CD4-positive, alpha-beta T cell treated with Interleukin-10 for 1 hour (primary cell): ENCODE data around the gene QPCTL.

Source experiments
- DNase-seq: peaks from one replicate; pipeline ENCODE4 v3.0.0-alpha.2; 2020

QPCTL gene

DNA sequence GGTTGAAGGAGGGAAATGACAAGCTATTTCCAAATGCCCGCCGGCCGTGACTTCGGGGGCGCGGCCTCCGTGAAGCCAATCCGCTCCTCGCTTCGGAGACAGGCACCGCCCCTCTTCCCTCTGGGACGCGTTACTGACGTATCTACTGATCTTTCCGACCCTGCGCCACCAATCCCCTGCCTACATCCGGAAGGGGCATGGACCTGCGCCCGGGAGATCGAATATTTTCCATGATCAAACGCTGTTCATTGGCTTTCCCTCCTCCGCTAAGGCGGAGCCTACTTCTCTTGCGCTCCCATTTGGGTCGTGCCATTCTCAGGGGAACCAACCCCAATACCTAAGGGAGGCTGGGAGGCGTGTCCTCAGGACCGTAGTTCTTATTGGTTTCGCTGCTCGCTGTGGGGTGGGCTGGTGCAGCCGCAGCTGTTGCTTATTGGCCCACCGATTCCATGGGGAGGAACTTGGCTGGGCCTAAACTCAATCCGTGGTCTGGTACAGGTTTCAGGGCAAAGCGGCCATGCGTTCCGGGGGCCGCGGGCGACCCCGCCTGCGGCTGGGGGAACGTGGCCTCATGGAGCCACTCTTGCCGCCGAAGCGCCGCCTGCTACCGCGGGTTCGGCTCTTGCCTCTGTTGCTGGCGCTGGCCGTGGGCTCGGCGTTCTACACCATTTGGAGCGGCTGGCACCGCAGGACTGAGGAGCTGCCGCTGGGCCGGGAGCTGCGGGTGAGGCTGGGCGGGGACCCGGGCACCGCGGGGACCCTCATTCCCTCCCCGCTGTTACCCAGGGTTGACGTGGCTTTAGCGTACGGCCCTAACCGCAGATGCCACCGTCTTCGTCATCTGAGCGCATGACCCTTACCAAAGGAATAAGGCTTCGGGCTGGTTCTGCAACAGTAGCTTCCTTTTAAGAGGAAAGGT lies at the start of gene QPCTL:
Gene QPCTL, plus strand, starts transcription at position 480 of the 919 bp plus-strand sequence. Its CDS starts 38 bp downstream, at position 518.
- peak; percentile 98 for DNase-seq

DNA sequence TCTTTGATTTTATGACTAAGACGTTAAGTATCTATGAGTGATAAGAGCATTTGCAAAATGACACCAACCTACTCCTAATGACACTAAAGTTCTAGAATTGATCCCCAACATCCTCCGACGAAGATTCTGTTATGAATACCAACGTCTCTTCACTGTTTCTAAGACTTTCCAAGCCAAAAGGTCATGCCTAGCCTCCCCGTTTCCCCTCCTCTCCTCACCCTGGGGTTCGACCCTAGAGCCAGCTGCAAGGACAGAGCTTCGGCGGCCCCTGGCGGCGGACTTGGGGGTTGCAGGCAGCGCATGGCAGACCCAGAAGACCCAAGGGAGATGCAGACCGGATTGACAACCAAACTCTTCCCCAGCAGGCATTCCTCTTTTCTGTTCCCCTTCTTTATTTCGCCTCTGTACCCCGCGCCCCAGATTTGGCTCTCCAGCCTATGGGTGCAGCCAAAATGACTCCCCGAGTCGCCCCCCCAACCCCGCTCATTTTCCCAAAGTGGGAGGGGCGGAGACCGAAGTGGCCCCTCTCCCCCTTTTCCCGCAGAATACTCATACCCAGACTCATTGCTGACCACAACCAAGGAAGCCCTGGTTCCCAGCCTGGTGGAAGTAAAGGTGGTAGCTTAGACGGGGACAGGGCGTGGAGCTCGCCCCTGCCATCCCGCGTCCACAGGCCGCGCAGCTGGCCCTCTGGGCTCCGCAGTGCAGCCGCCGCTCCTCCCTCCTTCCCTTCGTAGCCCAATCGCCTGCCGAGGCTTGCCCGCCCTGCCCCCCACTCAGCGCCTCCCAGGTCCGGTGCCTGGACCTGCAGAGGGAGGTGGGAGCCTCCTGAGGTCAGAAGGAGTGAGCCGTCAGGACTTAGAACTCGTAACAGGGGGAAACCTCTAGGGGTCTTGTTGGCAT lies 49.2 kb upstream of the QPCTL start:
- peak; percentile 92 for DNase-seq

DNA sequence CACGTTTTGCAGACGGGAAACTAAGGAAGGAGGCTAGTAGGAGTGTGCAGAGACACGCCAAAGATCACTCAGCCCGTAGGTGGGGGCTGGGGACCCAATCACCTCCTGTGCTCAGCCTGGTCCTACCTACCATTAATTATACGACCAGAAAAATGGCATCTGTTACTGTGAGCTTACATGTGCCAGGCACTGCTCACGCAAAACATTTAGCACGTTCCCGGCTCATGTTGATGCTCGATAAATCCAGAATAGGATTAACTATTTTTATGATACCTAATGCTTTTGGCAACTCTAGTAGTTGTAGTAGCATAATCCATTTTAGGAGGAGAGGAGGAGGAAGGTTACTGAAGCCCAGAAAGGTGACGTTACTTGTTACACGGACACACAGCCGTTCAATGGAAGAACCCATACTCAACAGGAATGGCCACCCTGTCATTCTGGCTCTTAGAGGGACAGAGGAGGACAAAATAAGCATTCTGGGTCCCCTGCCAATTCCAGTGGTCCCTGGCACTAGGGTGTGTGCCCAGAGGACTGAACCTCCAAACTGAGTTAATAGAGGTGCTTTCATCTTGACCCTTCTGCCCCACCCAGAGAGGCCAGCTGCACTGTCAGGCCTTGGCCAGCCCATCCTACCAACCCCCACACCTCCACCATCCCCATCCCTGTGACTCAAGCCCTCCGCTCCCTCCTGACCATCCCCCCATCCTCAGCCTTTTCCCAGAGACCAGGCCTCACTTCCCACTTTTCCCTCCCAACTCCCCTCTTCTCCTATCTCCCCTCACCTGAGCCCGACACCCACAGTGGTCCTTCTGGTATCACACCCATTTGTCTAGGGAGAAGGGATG lies 48.3 kb upstream of the QPCTL start:
- no peak for DNase-seq

DNA sequence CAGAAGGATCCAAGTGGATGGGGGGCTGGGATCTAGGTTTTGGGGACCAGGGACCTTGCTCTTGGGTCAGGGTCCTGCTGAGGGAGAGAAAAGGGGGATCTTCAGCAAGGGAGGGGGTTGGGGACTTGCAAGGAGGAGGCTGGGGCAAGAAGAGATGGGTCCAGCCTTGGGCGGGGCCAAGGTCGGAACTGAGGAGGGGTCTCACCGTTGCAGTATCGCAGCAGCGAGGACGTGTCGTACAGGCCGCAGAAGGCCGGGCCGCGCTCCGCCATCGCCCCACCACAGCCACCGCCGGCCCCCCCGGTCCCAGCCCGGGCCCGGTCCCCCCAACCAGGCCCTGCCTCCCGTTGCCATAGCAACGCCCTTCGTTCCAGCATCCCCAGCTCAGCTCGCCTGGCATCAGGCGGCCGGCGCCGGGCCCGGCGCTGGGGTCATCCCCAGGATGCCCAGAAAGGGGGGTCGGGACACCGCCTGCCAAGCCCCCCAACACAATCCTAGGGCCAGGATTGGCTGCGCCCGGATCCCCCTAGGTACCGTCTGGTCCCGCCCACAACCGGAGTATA lies 47.3 kb upstream of the QPCTL start:
- no peak for DNase-seq

DNA sequence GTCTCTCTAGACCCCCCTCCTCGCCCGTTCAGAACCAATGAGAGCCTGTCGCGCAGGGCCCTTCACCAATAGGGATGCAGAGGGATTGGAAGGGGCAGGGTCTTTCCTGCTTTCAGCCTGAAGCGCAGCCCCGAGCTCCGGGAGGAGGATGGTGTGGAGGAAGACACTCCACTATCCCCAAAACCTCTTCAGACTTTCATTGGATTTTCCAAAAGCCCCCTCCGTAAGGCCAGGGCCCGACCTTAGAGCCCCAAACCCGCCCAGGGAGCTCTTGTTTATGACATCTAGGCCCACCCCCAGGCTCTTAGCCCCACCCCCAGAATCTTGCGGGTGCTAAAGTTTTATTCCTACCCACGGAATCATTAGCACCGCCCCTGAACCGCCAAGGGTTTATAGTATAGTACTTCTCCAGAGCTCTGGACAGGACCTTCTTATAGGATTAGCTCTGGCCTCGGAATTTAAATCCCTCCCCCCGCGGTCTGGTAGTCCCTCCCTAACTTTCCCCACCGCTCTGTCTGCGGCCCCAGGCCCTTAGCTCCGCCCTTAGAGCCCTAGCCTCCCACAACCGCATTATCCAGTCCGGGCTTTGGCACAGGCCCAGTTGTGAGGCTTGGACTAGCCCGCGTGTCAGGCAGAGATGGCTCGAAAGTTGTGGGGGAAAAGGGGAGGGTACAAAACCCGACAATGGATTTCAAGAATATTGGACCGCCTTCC lies 46.7 kb upstream of the QPCTL start:
- DNase-seq: peak; percentile 91

DNA sequence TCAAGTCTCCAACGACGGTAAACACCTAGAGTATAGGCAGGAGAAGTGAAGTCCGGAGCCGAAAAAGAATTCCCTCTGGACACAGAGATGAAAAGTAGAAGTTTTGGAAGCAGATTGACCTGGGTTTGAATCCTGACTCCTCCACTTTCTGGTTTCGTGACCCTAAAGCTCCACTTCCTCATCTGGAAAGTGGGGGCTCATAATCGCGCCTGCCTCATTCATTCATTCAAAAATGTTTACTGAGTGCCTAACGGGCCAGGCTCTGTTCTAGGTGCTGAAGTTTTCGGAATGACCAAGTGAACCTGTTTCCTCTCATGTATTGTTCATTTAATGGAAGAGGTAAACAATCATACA lies 46.1 kb upstream of the QPCTL start:
- DNase-seq: no peak

DNA sequence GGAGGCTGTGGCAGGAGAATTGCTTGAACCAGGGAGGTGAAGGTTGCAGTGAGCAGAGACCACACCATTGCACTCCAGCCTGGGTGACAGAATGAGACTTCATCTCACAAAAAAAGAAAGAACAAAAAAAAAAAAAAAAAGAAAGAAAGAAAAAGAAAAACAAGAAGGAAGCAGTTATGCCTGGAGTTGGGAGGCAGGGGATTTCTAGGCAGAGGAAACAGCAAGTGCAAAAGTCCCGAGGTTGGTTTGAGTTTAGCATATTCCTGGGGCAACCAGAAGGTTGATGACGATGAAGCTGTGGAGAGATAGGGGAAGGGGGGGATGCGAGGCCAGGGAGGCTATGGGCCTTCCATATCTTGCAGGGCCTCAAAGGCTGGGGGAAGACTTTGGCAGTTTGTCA lies 41.7 kb upstream of the QPCTL start:
- no peak for DNase-seq

DNA sequence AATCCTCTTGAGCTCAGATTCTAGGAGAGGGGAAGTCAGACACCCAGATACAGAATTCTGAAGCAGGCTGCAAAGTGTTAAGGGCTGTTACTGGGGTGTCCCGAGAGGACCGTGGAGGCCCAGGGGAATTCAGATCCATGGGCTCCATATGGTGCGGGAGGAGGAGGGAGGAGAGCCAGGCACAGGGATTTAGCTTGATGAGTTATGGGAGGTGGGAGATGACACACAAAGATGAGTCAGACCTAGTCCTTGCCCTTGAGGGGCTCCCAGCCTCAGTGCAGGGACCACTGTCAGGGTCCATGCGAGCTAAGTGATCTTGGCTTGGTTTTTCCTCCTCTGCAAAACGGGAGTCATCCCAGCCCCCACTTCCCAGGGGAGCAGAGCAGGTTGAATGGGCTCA lies 38.8 kb upstream of the QPCTL start:
- no peak for DNase-seq

DNA sequence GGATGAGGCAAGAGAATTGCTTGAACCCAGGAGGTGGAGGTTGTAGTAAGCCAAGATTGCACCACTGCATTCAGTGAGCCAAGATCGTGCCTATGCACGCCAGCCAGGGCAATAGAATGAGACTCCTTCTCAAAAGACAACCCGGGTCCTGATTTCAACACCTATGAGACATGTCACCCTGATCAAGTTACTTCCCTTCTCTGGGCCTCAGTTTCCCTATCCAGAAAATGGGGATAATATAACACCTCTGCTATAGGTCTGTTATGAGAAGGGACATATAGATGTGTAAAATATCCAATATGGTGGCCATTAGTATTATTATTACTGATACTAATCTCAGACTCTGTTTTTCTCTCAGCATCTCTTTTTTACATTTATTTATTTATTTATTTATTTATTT lies 37.4 kb upstream of the QPCTL start:
- DNase-seq: no peak

DNA sequence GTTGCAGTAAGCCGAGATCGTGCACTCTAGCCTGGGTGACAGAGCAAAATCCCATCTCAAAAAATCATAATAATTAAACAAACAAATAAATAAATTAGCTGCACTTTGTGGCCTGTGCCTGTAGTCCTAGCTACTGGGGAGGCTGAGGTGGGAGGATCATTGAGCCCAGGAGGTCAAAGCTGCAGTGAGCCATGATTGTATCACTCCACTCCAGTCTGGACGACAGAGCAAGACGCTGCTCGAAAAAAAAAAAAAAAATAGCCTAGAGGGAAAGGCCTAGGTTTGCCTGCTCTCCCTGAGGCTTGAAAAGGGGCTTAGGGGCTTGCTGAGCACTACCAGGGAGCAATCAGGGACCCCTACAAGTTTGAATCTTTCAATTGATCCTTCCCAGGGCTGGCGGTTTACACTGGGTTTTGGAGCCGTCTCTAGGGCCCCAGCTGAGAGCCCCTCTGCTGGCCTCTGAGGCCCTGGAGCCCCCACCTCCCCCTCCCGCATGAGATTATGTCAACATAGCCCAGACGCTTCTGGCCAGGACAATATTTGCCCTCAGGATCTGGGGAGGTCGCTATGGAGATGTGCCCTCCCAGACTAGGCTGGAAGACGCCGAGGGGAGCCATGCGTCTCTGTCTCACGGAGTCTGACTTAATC lies 34.8 kb upstream of the QPCTL start:
- no peak for DNase-seq

DNA sequence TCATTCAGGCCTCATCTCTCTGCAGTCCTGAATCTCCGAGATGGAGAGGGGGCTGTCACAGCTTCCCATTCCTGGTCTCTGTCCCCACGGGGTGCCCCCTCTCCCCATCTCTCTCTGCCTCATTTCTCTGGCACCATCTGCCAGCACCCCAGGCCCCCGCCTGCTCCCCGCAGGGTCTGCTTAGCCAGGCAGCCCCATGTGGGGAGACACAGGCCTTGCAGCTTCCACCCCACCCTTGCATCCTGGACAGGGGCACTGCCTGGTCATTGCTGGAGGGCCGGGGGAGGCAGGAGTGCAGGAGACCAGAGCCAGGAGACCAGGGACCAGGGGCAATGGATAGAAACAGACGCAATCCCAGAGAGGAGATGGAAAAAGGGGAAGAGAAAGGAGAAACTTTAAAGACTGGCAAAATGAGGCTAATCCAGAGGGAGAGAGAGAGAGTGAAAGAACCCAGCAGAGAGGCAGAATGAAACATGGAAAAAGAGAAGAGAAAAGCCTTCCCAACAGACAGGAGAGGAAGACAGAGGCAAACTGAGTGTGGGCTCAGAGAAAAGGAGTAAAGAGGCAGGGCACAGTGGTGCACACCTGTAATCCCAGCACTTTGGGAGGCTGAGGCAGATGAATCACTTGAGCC lies 33.3 kb upstream of the QPCTL start:
- DNase-seq: no peak

DNA sequence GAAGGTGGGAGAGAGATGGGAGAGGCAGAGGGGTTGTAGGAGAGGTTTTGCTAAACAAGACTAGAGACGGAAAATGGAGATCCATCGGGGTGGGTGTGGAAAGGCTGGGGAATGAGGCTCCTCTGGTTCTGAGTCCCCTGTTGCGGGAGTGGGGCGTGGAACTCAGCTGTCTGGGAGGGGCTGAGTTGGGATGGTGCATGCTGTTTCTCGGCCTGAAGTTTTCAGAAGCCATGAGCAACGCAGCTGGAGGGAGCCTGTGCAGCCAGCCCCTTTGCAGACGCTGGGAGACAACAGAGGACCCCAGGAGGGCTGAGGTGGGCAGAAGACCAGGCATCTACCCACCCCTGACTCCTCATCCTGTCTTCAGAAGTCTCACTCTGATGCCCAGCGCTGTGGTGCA lies 31.8 kb upstream of the QPCTL start:
- no peak for DNase-seq

DNA sequence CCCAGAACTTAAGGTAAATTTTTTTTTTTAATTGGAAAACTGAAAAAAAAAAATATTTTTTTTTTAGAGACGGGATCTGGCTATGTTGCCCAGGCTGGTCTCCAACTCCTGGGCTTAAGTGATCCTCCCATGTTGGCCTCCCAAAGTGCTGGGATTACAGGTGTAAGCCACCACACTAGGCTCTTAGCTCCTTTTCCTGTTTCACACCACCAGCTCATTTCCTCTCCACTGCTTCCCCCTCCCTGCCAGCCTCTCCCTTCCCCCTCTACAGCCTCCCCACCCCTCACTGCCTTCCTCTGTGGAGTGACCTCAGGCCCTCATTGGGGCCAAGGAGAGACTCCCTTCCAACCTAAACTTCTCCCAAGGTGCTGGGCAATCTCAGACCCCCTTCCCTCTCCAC lies 28.7 kb upstream of the QPCTL start:
- DNase-seq: no peak

DNA sequence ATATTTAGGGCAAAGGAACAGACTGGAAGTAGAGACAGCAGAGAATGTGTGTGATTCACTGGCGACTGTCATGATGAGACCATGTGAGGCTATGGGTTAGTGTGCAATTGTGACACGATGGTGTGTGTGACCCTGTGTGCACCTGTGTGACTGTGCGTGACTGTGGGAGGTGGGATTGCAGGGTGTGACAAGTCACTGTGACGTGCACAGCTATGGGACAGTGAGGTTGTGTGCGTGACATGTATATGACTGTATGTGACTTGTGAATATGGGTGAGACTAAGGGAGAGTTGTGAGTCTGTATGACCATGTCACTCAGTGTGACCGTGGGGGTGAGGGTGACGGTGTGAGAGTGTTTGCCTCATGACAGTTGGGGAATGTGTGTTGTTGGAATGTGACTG lies 27.9 kb upstream of the QPCTL start:
- no peak for DNase-seq

DNA sequence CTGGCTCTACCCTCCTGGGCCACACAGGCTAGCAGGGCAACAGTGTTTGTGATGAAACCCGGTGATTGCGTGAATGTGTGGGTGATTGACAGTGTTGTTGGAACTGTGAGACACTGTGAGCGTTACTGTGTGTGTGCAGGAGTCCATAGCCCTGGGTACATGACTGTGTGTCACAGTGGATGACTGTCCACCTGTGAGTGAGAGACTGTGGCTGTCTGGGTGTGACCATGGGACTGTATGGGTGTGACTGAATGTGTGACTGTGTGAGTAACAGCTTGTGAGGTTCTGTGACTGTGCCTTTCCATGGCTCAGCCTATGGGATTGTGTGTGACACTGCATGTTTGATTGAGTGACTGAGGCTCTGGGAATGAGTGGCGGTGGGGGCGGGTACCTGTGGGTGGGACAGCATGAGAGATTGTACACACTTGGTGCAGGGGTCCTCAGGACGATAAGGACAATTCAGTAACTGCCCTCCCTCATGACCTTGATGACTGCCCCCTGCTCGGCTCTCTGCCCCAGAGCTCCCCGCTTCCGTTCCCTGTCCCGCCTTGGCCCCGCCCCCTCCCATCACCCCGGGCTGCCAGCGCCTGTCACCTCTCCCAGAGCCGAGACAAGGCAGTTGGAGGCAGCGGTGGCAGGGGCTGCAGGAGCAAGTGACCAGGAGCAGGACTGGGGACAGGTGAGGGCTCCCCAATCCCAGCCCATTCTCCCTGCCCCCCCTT lies 24.7 kb upstream of the QPCTL start, which contains the start of gene GIPR:
Gene GIPR, plus strand, starts transcription at position 602 of the 722 bp plus-strand sequence. CDS start 1,300 bp downstream, outside the sequence.
- DNase-seq: peak; percentile 57

DNA sequence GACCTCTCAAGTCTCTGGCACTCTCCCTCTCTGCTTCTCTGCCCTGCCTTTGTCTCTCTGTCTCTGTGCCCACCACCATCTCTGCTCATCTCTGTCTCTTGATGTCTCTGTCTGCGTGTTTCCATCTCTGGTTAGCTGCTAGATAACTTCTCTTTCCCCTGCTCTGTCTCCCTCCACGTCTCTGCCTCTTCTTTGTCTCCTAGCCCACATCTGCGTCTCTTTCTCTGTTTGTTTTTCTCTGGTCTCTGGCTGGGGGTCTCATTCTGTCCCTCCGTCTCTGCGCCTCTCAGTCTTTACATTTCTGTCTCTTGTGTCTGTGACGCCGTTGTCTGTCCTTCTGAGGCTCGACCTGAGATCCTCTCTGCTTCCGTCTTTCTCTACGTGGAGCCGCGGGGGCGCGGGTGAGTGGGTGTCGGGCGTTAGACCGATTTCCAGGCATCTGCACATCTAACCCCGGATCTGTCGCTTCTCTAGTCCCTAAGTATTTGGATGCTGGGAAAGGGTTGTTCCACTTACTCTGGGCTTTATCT lies 24.1 kb upstream of the QPCTL start:
- DNase-seq: peak; percentile 30

DNA sequence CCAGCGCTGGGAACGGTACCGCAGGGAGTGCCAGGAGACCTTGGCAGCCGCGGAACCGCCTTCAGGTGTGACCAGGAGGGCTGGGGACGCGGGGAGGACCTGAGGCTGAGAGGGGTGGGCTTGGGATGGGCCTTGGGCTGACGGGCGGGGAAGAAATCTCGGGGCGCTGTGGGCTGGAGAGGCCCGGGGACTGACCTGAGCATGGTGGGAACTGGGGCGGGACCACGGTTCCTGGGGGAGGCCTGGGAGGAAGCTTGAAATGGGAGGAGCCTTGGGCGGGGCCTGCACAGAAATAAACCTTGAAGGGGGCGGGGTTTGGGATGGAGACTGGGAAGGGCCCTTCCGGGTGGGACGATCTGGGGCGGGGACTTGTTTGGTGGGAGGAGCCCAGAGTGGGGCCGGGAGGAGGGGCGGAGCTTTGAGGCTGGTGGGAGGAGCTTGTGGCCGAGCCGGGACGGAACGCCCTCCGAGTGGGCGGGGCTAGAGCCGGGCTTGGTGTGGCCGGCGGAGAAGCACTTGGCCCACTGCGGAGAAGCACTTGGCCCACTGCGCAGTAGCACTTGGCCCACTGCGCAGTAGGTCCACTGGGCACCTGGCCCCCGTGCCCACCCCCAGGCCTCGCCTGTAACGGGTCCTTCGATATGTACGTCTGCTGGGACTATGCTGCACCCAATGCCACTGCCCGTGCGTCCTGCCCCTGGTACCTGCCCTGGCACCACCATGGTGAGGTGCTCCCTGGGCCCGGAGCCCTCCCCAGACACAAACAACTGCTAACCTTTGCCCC lies 21.6 kb upstream of the QPCTL start:
- DNase-seq: peak; percentile 58

DNA sequence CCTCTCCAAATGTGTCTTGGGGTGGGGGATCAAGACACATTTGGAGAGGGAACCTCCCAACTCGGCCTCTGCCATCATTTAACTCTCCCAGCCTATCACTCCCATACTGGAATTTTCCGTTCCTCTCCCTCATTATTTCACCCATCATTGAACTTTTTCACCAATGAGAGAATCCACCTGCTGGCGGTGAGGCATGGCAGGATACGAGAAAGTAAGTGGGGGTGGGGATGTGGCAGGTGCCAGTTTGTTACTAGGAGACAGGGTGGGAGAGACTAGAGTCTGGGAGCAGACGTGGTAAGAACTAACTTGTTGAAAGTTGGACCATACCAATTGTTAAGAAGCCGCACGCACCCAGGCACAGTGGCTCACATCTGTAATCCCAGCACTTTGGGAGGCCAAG lies 17.5 kb upstream of the QPCTL start:
- DNase-seq: no peak

DNA sequence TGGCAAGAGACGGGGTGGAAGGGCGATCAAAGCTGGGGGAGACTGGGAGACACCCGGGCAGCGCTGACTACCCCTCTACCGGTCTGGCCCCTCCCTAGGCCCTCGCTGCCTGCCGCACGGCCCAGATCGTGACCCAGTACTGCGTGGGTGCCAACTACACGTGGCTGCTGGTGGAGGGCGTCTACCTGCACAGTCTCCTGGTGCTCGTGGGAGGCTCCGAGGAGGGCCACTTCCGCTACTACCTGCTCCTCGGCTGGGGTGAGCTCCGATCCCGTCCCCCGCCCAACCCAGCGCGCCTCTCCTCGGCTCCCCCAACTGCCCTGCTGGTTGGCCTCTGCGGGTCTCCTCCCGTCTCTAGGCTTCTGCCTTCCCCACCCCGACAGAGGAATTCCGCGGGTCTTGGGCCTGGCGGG lies 15.6 kb upstream of the QPCTL start:
- DNase-seq: peak; percentile 52
